ENCODE measurements around the gene SLCO1B1.

Gene SLCO1B1

DNA sequence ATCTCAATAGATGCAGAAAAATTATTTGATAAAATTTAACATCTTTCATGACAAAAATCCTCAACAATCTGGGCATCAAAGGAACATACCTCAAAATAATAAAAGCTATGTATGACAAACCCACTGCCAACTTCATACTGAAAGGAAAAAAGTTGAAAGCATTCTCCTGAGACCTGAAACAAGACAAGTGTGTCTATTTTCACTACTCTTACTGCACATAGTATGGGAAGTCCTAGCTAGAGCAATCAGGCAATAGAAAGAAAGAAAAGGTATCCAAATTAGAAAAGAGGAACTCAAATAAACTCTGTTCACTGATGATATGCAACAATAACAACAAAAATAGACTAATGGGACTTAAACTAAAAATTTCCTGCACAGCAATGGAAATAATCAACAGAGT lies 90.1 kb downstream of the SLCO1B1 start:
- no peak for DNase-seq (ENCODE audit: low read depth in 4 of 4, low spot score in 1 of 4)

- DNase-seq (ENCODE audit: low read depth in 4 of 4, low spot score in 1 of 4), result no peak
Measured at GRCh38 chr12:21221778-21222177, 90.8 kb downstream of the SLCO1B1 start.

DNA sequence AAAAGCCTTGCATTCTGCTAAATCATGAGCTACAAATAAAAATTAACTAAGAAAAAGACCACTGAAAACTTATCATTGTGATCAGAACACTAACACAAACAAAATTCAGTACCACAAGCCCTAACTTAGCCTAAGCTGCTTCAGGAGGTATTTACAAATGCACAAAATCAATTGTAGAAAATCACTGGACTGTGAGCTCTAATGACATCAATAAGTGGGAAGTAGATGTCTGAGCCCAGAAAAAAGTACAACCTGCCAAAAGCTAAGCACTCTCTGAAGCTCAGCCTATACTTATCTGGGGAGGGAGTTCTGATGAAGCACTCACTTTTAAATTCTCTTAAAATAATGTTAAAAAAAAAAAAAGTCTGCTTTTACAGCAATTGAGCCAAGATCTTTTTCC lies 92.9 kb downstream of the SLCO1B1 start:
- no peak for DNase-seq (ENCODE audit: low read depth in 4 of 4, low spot score in 1 of 4)

GRCh38 chr12:21234395-21234794 lies 103.4 kb downstream of the SLCO1B1 start:
- DNase-seq (ENCODE audit: low read depth in 4 of 4, low spot score in 1 of 4), result no peak

DNA sequence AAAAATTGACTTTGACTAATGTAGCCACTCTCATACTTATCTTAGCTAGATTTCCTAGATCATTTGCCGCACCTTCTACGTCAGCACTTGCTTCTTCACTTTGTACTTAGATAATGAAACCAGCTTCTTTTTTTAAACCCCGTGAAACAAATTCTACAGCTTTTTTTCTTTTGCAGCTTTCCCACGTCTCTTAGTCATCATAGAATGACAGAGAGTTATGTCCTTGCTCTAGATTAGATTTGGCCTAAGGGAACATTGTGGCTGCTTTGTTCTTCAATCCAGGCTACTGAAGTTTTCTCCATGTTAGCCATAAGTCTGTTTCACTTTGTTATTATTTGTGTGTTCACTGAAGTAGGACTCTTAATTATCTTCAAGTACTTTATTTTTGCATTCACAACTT lies 108.9 kb downstream of the SLCO1B1 start:
- DNase-seq (ENCODE audit: low read depth in 4 of 4, low spot score in 1 of 4), result no peak

DNA sequence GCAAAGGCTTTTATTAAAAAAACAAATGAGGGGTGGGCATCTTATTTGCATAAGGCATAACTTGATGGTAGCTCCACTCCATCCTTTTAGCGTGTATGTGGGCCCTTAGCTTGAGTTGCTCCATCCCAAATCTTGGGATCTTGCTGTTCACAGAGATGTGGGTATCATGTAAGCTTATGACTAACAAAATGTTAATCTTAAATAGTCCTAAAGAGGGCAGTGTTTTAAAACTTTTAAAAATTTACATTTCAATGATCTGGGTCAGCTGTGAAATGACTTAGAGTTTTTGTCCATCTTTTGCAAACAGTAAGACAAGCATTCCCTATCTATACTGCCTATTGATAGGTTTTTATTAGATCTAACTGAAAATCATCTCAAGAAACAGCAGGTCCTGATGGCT lies 117.7 kb downstream of the SLCO1B1 start:
- no peak for DNase-seq (ENCODE audit: low read depth in 4 of 4, low spot score in 1 of 4)

GRCh38 chr12:21252070-21252469 lies 121.1 kb downstream of the SLCO1B1 start:
- no peak for DNase-seq (ENCODE audit: low read depth in 4 of 4, low spot score in 1 of 4)

DNA sequence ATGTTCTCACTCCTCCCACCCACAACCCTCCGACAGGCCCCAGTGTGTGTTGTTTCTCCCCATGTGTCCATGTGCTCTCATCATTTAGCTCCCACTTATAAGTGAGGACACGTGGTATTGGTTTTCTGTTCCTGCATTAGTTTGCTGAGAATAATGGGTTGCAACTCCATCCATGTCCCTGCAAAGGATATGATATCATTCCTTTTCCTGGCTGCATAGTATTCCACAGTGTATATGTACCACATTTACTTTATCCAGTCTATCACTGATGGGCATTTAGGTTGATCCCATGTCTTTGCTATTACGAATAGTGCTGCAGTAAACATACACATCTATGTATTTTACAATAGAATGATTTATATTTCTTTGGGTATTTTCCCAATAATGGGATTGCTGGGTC lies 126.2 kb downstream of the SLCO1B1 start:
- DNase-seq (ENCODE audit: low read depth in 4 of 4, low spot score in 1 of 4), result no peak

DNA sequence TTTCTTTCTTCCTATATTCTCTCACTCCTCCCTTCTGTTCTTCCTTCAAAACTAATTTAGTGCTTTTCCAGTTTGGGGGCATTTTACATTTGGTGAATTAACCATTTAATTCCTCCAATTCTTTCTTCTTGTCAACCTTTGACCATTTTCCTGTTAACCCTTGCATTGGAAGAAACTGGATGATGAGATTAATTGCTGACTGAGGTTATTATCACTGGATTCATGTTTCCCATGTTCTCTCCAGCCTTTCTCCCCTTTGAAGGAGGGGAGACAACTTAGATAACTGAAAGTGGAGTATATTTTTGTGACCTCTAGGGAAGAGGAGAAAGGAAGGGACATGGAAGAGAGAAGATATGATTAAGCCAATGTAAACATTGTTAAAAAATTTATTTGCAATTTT lies 133.2 kb downstream of the SLCO1B1 start:
- no peak for DNase-seq (ENCODE audit: low read depth in 4 of 4, low spot score in 1 of 4)

DNA sequence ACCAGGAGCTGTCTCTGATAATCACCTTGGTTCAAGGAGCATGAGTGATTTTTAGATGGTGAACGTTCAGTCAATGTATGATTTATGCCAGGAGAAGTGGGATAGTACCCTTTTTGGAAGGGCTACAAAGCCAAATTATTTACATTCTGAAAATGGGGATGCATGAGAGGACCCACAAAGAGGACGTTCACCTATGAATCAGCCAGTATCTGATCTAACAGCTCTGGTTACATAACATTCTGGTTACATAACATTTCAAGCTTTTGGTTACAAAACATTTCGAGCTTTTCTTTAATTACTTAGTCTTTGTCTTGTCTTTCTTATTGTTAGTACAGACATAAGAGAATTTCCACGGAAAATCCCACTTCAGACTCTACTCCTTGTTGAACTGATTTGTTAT lies 134.9 kb downstream of the SLCO1B1 start:
- no peak for DNase-seq (ENCODE audit: low read depth in 4 of 4, low spot score in 1 of 4)

GRCh38 chr12:21276826-21277225 lies 145.8 kb downstream of the SLCO1B1 start:
- no peak for DNase-seq (ENCODE audit: low read depth in 4 of 4, low spot score in 1 of 4)
